CD4-positive, alpha-beta T cell treated with Interleukin-2 at 100 ng/mL for 4 hours (primary cell): ENCODE measurements around the gene RBBP5.
A peak's percentile ranks its signal among the peaks of the same experiment; 100 is the strongest.
"Not testable (repeated sequence)": the region's sequence is repeated elsewhere in the genome, so short reads cannot be mapped to it uniquely, and the experiment has no call there.

ENCODE experiments used
- DNase-seq: peaks from one replicate; pipeline ENCODE4 v3.0.0-alpha.2; 2020; ENCODE audit warnings: low spot score

The RBBP5 gene, protein sequence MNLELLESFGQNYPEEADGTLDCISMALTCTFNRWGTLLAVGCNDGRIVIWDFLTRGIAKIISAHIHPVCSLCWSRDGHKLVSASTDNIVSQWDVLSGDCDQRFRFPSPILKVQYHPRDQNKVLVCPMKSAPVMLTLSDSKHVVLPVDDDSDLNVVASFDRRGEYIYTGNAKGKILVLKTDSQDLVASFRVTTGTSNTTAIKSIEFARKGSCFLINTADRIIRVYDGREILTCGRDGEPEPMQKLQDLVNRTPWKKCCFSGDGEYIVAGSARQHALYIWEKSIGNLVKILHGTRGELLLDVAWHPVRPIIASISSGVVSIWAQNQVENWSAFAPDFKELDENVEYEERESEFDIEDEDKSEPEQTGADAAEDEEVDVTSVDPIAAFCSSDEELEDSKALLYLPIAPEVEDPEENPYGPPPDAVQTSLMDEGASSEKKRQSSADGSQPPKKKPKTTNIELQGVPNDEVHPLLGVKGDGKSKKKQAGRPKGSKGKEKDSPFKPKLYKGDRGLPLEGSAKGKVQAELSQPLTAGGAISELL

DNA sequence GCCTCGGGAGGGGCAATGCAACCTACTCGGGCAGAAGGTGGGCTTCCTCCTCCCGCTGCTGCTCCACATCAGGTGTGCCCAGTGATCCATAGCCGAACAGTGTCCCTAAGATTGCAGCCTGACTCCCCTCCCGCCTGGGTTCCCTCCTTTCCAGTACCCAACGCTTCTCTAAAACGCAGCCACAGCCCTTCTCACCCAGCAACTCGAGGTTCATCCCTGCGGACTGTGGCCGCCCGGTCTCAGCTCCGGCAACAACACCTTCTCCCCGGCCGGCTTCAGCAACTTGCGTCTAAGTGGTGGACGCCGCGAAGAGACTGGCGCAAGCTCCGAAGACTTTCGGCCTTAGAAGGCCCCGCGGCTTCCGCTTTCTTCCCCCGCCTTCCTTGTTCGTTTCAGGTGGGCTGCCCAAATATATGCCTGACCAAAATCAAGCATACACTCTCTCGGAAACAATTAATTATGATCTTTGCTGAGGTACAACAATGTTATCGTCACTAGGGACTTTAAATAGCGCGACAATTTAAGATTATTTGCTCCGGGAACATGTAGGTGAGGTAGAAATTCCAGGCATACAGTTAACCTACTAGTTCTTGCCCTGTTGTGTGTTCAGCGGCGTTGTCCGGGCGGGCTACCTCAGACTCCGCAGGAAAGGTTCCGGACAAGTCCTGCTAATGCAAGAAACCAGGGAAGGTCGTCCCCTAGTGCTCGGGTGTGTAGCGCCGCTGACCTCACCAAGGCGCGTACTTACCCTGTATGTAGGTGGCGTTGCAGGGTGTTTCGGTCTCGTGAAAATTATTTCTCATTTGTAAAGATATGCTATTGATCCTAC lies at the start of gene RBBP5:
RBBP5 (minus strand) TSS at position 319 of the 829 bp plus-strand sequence; CDS start at position 214, 105 bp downstream.
- DNase-seq, result peak; percentile 98

DNA sequence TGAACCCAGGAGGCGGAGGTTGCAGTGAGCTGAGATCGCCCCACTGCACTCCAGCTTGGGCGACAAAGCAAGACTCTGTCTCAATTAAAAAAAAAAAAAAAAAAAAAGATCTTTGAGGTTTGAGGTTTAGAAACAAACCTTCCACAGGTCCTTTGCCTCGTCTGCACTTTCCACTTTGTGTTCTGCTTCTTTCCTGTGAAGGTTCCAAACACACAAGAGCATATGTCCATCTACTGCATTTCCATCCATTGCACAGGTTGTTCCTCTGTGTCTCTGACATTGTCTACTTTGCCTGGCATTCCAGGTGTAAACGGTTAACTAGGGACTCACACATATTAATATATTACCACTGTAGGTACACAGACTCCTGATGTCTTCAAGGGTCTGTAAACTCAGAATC lies 49.6 kb upstream of the RBBP5 start:
- DNase-seq, result no peak

DNA sequence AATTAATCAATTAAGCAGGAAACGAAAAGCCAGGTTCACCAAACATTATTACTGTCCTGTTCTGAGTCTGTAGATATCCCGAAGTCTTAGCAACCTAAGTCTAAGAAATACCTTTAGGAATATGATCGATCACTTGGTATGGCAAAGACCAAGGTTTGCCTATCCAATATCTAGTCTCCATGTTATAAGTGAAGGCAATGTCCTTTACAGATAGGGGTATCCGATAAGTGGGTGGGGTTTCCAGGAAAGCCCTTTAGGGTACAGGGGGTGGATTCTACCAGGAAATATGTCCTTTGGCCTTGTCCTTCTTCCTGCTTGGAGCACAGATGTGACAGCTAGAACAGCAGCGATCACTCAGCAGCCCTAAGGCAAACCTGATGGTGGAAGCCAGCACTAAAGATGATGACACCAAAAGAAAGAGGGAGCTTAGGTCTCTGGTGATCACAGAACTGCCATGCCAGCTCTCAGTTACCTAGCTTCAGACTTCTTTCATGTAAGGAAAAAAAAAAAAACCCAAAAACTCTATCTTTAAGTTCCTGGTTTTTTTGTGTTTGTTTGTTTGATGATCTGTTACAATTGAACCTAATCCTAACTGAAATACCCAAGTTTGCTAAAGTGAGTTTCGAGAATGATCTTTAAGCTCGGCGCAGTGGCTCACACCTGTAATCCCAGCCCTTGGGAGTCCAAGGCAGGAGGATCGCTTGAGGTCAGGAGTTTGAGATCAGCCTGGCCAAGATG lies 48.9 kb upstream of the RBBP5 start:
- DNase-seq, result no peak

DNA sequence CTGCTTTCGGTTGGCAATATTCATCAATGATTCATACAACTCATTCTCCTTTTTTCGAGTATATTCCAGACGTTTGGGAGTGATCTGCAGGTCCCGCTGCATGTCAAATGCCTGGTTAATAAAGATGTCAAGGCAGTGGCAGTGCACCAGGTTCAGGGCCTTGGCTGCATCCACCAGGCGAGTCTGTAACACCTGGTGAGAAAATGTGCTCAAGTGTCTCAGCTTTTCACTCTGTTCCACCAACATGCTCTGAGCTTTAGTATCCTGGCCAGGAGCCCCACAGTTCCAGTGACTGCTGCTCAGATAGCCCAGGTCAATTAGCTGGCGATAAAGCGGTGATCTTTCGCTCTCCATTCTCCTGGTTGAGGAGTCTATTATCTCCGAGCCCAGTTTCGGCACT lies 47.5 kb upstream of the RBBP5 start:
- DNase-seq, result no peak

DNA sequence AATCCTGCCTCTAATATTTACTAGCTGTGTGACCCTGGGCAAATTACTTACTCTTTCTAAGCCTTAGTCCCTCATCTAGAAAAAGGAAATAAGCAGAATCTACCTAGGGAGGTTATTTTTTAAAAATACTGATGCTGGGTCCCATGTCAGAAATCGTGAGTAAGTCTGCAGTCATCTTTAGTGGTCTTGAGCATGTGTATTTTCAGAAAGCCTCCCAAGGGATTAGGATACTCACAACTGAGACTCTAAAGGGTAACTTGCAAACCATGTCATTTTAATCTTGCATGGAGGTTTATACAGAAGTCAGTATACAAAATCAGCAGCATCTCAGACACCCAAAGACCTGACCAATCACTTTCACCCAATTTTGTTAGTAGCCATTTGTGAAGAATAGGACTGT lies 46.5 kb upstream of the RBBP5 start:
- no peak for DNase-seq

- no peak for DNase-seq
These were observed 40.5 kb upstream of the RBBP5 start for GRCh38 chr1:205162301-205162700.

GRCh38 chr1:205161076-205161475 lies 39.3 kb upstream of the RBBP5 start:
- no peak for DNase-seq

- DNase-seq, result no peak
These were observed 36.4 kb upstream of the RBBP5 start for GRCh38 chr1:205158048-205158616.

DNA sequence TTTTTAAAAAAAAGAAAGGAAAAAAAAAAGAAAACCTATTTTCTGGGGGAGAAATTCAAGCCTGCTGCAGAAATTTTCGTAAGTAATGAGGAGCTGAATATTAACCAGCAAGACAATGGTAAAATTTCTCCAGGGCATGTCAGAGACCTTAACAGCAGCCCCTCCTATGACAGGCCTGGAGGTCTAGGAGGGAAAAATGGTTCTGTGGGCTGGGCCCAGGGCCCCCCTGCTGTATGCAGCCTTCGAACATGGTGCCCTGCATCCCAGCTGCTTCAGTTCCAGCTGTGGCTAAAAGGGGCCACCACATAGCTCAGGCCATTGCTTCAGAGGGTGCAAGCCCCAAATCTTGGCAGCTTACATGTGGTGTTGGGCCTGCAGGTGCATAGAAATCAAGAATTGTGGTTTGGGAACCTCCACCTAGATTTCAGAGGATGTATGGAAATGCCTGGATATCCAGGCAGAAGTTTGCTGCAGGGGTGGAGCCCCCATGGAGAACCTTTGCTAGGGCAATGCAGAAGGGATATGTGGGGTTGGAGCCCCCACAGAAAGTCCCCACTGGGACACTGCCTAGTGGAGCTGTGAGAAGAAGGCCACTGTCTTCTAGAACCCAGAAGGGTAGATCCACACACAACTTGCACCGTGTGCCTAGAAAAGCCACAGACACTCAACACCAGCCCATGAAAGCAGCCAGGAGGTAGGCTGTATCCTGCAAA lies 34.0 kb upstream of the RBBP5 start:
- DNase-seq, result not testable (repeated sequence)

DNA sequence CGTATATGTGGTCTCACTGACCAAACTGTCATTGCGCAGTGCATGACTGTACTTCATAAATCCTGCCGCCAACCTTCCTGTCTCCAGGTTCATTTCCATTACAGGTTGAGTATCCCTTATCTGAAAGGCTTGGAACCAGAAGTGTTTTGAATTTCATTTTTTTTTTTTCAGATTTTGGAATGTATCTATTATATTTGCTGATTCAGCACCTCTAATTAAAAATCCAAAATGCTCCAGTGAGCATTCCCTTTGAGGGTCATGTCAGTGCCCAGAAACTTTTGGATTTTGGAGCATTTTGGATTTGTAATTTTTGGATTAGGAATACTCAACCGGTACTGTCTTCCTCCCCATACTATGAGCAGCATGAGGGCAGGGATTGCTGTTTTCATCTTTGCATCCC lies 30.7 kb upstream of the RBBP5 start:
- no peak for DNase-seq

DNA sequence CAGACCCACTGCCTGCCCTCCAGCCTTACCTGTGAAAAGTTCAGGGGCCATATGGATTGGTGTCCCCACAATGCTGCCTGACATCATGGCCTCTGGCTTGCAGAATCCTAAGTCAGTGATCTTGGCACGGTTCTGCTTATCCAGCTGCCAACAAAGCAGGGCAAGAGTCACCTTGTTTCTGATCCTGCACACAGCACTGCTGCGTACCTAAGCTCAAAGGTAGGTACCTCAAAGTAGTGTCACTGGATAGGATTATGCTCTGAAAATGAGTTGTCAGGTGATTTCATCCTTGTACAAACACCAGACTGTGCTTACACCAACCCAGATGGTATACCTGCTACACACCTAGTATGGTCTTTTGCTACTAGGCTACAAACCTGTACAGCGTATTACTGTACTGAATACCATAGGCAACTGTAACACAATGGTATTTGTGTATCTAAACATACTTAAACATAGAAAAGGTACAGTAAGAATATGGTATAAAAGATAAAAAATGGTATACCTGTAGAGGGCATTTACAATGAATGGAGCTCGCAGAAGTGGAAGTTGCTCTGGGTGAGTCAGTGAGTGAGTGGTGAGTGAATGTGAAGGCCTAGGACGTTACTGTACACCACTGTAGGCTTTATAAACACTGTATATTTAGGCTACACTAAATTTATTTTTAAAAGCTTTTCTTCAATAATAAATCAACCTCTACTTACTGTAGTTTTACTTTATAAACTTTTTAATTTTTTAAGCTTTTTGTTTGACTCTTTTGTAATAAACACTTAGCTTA lies 29.1 kb upstream of the RBBP5 start:
- no peak for DNase-seq

GRCh38 chr1:205147191-205147835 lies 25.5 kb upstream of the RBBP5 start:
- no peak for DNase-seq

GRCh38 chr1:205144751-205145150 lies 23.0 kb upstream of the RBBP5 start:
- DNase-seq, result no peak

GRCh38 chr1:205144046-205144720 lies 22.4 kb upstream of the RBBP5 start:
- no peak for DNase-seq

GRCh38 chr1:205142102-205142469 lies 20.3 kb upstream of the RBBP5 start:
- DNase-seq, result no peak

GRCh38 chr1:205141236-205142101 lies 19.7 kb upstream of the RBBP5 start:
- peak; percentile 66 for DNase-seq

DNA sequence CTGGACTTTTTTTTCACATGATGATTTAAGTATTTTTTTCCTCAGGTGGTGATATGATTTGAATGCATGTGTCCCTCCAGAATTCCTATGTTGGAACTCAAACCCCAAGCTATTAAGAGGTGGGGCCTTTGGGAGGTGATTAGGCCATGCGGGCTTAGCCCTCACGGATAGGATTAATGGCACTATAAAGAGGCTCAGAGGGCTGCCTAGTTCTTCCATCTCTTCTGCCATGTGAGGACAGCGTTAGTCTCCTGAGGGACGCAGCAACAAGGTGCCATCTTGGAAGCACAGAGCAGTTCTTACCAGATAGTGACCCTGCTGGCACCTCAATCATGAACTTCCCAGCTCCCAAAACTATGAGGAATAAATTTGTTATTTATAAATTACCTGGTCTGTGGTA lies 18.3 kb upstream of the RBBP5 start:
- DNase-seq, result no peak

- no peak for DNase-seq
These were observed 16.1 kb upstream of the RBBP5 start for GRCh38 chr1:205137901-205138300.
